ENCODE measurements around the gene NAGK. TPM values are rescaled to one million over a fixed set of nuclear protein-coding genes. Genes with fewer than 3 reads are reported as not detected.

The NAGK gene
- total RNA-seq (2022; extraction: Qiagen RNA extraction), result 63.1 to 95.5 TPM (median 89.1 TPM) in 5 replicates

DNA sequence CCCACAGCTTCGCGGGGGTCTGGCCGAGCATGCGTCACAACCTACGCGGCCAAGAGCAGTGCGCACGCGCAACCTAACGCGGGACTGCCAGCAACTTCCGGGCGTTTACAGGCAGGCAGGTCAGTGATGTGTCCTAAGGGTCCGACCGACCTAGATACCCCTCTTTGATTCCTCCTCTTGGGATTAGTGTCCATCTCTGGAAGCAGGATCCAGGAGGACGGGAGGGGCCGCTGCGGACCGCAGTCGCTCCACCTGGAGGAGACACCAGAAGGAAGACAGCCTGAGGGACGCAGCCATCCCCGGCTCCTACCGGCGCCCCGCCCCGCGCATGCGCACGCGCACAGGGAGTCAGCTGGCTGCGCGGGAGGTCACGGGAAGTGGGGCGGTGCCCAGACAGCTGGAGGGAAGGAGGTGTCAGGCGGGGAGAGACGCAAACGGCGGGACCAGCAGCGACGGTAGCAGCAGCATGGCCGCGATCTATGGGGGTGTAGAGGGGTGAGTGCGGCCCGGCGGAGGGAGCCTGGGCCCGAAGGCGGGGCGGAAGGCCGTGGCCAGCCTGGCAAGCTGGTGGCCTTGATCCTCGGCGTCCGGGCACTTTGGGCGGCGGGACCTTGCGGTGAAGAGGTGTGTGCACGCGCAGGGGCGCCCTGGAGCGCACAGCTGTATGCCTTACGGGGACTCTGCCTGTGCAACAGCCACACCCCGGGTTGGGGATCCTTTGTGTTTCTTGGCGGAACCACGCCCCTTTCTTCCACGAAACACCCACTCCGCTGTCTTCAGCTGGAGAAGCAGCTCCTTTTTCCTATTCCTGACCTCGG is at the start of gene NAGK:
NAGK (plus strand) TSS at position 431 of the 818 bp plus-strand sequence; CDS start at position 467, 36 bp downstream.

Other genes starting within 250 kb of the NAGK start
- not detected in 5 replicates for gene CLEC4F, start 248.0 kb upstream of the NAGK start, total RNA-seq (2022; extraction: Qiagen RNA extraction)
- gene CD207, start 232.8 kb upstream of the NAGK start, total RNA-seq (2022; extraction: Qiagen RNA extraction), result not detected in 5 replicates
- gene VAX2, start 168.1 kb upstream of the NAGK start, total RNA-seq (2022; extraction: Qiagen RNA extraction), result 3.2 to 5.1 TPM (median 4.2 TPM) in 5 replicates
- gene ATP6V1B1, start 132.7 kb upstream of the NAGK start, total RNA-seq (2022; extraction: Qiagen RNA extraction), result 1.3 to 2.3 TPM (median 1.7 TPM) in 5 replicates
- 0.06 to 0.16 TPM (median 0.12 TPM) in 4 of 5 replicates, not detected in the other for gene ANKRD53, start 90.0 kb upstream of the NAGK start, total RNA-seq (2022; extraction: Qiagen RNA extraction)
- 75.7 to 81.9 TPM (median 79.7 TPM) in 5 replicates for gene TEX261, start 73.8 kb upstream of the NAGK start, total RNA-seq (2022; extraction: Qiagen RNA extraction)
- 9.9 to 12.8 TPM (median 11.2 TPM) in 5 replicates for gene MCEE, start 61.6 kb downstream of the NAGK start, total RNA-seq (2022; extraction: Qiagen RNA extraction)
- gene MPHOSPH10, start 62.0 kb downstream of the NAGK start, total RNA-seq (2022; extraction: Qiagen RNA extraction), result 35.3 to 48.5 TPM (median 37.3 TPM) in 5 replicates
- gene PAIP2B, start 158.5 kb downstream of the NAGK start, total RNA-seq (2022; extraction: Qiagen RNA extraction), result 0.20 to 0.27 TPM (median 0.23 TPM) in 5 replicates

Measured in A549 treated with AZD2906 at 1 μM for 4 hours (cell line).